ENCODE data around the gene UBE2F.

GRCh38 chr2:237931205-237931721 lies 35.6 kb upstream of the UBE2F start:
- TF ChIP-seq, protein P1, sequence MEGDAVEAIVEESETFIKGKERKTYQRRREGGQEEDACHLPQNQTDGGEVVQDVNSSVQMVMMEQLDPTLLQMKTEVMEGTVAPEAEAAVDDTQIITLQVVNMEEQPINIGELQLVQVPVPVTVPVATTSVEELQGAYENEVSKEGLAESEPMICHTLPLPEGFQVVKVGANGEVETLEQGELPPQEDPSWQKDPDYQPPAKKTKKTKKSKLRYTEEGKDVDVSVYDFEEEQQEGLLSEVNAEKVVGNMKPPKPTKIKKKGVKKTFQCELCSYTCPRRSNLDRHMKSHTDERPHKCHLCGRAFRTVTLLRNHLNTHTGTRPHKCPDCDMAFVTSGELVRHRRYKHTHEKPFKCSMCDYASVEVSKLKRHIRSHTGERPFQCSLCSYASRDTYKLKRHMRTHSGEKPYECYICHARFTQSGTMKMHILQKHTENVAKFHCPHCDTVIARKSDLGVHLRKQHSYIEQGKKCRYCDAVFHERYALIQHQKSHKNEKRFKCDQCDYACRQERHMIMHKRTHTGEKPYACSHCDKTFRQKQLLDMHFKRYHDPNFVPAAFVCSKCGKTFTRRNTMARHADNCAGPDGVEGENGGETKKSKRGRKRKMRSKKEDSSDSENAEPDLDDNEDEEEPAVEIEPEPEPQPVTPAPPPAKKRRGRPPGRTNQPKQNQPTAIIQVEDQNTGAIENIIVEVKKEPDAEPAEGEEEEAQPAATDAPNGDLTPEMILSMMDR (IDR thresholded peaks at IDR 0.05; ENCODE audit: poor library complexity): no peak
- TF ChIP-seq EZH2 (IDR thresholded peaks at IDR 0.05; ENCODE audit: borderline replicate concordance) (no peak), EZH2phosphoT487 (IDR thresholded peaks at IDR 0.05; ENCODE audit: low read depth, severe bottlenecking, unreplicated experiment) (no peak)
